NCI-H524 (cell line): ENCODE results near the gene C10orf90.

ENCODE experiments used
- DNase-seq, 2 experiments: peaks; one replicate each; lab custom pipeline; 2025; lab: John Stamatoyannopoulos, UW

C10orf90 gene

DNA sequence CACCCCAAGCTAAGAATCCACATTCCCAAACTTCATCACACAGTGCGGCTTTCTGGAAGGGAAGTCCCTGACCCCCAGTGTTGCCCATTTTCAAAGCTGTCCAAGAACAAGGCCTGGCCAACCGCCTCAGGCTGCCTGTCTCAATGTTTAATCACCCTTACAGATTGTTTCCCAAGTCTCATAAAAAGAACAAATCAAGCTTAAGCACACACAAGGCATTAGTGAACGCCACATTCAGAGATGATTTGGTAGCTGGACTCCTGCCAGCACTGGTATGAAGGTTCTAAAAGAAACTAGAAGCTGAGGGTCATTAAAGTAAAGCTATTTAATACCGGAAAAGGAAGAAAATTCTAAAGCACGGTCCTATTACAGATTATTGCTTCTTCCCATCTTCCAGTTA, 35.6 kb downstream of the C10orf90 start:
- no peak for DNase-seq

DNA sequence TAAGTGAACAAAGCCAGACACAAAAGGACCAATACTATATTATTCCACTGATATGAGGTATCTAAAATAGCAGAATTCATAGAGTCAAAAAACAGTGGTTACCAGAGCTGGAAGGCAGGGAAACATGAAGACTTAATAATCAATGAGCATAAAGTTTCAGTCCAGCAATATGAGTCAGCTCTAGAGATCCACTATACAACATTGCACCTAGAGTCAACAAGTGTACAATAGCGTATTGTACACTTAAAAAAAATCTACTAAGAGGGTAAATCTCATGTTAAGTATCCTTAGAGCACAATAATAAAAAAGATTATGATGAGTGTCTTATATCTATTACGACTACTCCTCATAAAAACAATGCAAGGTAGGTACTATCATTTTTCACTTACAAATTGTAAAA, 36.1 kb downstream of the C10orf90 start:
- no peak for DNase-seq

DNA sequence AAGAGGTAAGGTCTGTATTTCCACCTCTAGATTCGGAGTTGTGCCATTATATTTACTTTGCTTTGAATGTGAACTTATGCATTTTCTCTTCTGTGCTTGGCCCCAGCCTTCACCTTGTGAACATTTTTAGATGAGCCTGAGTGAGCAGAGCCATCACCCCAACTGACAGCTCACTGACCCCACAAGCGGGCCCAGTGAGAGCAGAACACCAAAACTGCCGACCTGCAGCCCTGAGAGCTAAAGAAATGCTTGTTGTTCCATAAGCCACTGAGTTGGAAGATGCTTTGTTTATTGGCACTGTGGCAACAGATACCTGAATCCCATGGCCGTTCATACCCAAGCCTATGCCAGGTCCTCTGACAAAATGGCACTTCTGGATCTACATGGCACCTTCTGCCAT, 37.8 kb downstream of the C10orf90 start:
- no peak for DNase-seq

DNA sequence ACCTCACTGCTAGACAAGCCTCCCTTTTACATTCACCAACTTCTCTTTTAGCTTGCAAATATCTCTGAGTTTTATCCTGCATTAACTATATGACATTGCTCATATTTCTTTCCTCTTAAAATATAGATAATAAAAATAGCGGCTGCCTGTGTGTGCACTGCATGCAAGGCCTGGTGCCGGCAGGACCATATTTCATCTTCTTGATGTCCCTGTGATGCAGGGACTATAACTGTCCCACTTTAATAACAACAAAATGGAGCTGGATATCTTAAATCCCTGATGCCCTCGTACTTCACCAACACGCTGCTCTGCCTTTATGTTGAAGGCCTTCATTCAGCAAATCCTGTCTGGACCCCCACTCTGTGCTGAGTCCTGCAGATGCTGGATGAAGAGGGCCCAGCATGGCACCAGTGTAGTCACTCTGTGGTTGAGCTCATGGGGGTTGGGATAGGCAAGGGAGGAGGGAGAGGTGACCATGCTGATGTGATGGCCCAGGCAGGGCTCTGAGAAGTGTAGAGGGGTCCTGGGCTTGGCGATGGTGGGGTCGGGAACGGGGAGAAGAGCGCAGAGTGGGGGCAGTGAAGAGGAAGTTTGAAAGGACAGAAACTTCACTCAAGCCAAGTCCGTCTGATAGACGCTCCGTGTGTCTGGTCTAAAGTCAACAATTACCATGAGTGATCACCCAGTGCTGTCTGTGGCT, 40.4 kb downstream of the C10orf90 start:
- DNase-seq: no peak

DNA sequence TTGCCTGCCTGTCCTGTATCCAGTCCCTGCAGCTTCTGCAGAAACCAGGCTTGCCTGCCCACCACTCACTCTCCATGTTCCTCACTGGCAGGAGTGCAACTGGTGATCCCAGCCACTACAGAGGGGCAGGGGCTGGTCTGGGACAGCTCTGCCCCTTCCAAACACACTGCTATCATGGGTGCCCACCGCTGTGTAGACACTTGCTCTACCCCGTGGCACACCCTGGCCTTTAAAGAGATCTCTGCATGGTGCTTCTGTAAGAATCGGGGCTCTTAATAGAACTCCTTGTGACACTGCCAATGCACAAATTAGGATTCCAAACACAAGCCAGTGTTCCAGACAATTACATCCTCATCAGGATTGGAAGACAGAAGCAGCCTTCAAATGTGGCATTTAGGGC, 41.7 kb downstream of the C10orf90 start:
- DNase-seq: no peak

DNA sequence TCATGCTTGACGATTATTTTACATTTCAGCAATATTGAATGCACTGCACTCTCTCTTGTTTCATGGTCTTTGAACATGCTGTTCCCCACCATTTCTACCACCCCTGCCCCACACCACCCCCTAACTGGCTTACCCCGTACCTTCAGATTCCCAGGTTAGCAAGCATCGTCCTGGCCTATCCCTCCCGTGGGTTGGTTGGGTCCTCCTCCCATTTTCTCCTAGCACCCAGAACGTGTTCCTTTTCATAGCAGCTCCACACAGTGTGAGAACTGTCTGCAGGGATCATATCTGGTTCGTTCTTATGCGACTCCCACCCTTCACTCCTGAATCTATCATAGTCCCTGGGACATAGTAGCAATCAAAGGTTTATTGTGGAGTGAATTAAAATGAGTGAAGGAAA, 48.6 kb downstream of the C10orf90 start:
- DNase-seq: no peak

DNA sequence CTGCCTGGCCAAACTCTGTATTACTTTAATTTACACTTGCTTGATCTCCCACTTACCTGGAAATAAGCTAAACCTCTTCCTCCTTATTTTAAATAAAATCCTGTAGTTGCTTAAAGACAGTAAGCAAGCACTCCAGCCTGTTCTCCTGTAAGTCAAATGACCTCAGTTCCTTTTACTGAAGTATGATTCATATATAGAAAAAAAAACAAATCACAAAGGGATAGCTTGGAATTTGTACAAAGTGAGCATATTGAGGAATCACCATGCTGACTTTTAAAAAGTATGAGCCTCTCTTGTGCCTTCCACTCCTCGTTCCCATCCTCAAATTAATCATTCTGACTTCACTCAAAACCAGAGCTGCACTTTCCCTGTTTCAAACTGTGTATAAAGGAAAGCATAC, 52.0 kb downstream of the C10orf90 start:
- no peak for DNase-seq

DNA sequence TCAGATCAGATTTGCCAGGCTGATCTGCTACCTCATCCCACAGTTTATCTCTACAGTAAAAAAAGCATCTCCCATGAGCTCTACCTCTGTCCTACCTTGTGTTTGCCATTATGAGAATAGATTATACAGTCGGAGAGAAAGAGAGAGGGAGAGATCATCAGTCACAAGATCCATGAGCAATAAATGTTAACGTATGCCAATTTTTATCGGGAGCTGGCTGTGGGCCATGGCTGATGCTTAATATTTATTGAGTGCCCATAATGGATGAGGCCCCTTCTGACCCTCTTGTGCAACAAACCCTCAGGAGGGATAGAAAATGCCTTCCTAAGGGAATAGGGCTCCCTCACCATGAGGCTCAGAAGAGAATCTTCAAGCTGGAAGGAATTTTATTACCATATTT, 52.8 kb downstream of the C10orf90 start:
- no peak for DNase-seq

DNA sequence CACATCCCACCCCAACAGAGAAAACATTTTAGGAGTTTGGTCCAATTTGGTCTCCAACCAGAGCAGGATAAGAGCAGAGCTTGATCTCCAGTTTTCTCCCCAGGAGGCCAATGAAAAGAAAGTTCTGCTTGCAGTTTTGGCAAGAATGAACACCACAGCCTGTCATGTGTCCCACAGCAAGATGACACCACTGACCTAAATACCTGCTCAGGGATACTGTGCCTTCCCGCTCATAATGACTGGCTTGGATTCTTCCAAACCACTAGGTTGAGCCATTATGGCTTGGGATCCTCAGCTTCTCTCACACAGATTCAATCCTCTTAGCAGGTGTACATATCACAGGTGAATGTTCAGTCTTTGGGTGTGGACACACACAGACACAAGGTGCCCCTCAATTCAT, 53.3 kb downstream of the C10orf90 start:
- no peak for DNase-seq

DNA sequence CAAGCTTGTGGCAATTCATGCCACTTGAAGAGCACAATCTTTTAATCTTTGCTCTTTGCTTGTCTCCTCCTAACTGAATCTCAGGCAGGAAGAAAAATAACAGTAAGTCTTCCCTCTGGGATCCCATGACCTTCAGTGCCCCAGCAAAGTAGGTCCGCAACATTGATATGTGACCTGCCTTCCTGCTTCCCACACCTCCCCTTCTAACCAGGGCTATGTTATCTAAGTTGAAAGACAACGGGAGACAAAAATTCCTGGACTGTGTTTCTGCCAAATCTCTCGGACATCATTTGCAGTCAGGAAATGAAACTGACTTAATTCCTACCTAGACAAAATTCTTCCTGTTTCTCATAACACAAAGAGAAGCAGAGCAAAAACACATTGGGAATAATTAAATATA, 53.8 kb downstream of the C10orf90 start:
- DNase-seq: no peak

DNA sequence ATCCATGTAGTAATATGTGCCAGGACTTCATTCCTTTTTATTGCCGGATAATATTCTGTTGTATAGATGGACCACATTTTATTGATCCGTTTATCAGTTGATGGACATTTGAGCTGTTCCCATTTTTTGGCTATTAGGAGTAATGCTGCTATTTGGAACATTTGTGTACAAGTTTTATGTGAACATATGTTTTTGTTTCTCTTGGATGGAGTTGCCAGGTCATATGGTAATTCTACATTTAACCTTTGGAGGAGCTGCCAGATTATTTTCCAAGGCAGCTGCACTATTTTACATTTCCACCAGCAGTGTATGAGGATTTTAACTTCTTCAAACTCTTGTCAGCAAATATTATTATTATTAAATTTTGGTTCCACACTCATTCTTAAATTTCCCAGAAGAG, 59.2 kb downstream of the C10orf90 start:
- no peak for DNase-seq

DNA sequence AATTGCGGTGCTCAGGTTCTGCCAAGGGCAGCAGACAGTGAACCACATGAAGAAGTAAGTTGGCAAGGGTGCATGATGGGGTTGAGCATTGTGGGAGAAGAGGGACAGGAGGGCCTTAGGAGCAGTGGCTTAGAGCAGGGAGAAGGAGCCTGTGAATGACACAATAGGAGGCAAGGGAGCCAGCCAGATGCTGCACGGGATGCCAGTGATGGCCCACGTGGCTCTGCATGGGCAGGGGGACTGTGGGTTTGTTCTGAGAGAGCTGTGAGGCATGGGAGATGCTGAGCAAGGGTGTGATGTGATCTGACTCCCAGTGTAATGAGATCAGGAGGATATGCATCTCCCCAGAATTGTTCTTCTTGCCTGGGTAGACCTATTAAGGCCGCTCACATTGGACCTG, 60.9 kb downstream of the C10orf90 start:
- no peak for DNase-seq

DNA sequence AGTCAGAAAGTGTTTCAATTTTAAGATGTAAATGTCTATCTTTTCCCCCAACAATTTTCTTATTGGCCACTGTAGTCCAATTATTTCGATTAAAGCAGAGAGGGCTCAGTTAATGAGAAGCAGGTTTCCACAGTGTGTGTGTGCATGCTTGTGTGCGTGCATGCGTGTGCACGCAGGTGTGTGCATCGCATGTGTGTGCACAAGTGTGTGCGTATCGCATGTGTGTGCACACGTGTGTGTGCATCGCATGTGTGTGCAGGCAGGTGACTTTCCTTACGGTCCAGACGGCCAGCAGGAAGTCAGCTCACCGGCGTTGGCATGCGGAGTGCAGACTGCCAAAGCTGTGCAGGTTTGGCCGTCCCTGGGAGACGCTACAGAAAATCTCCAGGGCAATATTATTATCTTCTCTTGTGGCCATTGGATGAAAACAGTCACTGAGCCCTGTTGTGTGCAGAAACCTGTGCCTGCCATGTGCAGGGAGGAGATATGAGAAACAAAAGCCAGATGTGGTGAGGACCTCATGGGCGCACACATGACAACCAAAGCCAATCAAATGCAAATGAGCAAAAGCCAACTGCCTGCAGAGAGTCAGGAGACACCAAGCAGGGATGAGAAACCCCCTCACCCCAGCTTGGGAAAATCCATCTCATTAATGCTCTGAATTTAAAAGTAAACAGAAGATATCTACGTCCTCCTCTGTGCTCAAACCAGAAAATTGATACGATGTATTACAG, 70.4 kb downstream of the C10orf90 start:
- DNase-seq: peak in 1 of 2 experiments; percentile 1

DNA sequence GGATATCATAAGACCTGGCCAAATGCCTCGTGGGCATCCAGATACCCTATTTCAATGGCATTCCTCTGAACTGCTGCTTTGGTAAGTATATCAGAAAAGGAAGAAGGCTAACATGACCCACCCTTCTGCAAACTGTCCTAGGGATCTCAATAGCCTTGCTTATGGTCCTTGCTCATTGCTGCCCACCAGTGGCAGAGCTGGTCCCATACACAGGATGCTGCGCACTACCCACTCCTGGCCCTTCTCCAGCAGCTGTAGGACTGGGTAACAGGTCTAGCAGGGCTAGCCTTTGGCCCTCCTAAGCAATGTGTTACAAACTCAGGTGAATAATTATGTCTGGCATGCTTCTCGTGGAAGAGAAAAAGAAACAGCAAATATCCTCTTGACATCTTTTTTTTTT, 72.5 kb downstream of the C10orf90 start:
- peak in 1 of 2 experiments; percentile 23 for DNase-seq

DNA sequence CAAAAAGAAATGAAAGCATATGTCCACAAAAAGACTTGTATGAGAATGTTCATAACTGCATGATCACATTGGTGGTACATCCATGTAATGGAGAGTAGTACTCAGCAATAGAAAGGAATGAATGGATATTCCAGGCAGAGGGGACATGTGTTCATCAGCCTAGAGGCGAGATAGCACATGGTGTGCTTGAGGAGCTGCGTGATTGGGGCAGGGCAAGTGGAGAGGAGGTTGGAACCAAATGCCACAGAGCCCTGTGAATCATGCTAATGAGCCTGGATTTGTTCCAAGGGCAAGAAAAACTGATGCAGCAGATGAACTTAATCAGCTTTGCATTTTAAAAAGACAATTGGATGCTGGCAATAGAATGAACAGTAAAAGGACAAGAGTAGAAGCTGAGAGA, 73.3 kb downstream of the C10orf90 start:
- DNase-seq: peak; percentile 29 to 86

DNA sequence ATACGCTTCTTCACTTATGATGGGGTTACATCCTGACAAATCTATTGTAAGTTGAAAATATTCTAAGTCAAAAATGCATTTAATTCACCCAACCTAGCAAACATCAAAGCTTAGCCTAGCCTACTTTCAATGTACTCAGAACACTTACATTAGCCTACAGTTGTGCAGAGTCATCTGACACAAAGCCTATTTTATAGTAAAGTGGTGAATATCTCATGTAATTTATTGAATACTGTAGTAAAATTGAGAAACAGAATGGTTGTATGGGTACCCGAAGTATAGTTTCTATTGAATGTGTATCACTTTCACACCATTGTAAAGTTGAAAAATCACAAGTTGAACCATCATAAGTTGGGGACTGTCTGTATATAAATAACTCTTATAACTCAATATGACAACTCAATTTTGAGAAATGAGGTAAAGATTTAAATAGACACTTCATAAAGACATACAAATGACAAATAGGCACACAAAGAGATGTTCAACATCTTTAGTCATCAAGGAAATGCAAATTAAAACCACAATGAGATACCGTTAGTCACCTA, 73.9 kb downstream of the C10orf90 start:
- DNase-seq: no peak

DNA sequence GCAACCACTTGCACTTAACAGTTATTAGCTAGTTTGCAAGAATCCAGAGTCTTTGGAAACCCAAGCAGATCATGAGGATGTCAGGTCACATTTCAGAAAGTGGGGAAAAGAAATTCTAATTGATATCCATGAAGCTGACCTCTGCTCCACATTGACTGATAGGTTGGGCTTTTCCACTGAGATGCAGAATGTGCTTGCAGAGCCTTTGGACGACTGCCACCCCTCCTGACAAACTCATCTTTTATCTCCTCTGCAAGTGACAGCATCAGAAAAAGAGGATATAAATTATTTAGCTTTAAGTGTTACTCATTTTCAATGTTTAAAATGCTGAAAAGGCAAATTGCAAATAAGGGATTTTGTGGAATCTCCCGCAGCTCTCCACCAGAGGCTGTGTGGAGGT, 75.3 kb downstream of the C10orf90 start:
- DNase-seq: no peak

DNA sequence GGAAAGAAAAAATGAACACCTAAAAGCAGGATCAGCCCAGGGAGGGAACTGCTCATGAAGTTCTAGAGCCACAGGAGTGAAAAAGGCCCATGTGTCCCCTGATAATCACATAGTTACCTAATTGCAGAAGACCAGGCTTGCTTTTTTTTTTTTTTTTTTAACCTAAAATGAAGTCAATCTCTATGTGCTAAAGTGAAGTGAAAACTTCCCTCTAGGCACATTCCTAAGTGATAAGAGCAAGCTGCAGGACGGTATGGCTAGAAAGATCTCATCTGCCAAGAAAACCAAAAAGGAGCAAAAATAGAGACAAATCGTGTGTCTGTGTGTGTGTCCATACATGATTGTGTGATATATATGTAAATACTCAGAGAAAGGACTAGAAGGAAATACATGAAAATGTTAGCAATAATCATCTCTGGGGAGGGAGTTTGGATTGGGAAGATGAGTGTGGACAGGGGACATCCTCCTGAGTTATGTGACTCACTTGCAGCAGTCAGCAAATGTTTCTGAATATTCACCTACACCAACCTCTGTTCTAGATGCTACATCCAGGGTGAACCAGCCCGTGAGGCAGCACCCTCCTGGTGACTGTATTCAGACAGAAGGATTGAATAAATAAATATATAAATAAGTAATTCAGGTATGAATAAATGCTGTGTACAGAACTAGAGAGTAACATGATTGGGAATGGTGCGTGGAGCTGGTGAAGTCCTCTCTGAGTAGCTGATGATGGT, 76.4 kb downstream of the C10orf90 start:
- no peak for DNase-seq

DNA sequence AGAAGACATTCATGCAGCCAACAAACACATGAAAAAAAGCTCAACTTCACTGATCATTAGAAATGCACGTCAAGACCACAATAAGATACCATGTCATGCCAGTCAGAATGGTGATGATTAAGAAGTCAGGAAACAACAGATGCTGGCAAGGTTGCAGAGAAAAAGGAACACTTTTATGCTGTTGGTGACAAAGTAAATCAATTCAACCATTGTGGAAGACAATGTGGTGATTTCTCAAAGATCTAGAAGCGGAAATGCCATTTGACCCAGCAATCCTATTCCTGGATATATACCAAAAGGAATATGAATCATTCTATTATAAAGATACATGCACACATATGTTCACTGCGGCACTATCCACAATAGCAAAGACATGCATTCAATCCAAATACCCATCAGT, 77.6 kb downstream of the C10orf90 start:
- DNase-seq: no peak

DNA sequence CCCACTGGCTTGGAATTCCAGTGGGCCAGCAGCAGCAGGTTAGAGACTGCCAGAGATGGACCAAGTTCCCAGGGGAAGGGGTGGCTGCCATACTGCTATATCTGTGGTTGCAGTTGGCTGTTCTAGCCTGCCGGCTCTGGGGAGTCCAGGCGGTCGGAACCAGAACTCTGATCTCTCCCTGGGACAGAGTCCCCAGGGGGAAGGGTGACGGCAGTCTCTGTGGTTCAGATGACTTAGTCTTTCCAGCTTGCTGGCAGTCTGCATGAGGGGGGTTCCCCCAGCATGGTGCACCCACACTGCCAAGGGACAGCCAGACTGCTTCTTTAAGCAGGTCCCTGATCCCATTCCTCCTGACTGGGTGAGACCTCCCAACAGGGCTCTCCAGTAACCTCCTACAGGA, 82.5 kb downstream of the C10orf90 start:
- DNase-seq: no peak

DNA sequence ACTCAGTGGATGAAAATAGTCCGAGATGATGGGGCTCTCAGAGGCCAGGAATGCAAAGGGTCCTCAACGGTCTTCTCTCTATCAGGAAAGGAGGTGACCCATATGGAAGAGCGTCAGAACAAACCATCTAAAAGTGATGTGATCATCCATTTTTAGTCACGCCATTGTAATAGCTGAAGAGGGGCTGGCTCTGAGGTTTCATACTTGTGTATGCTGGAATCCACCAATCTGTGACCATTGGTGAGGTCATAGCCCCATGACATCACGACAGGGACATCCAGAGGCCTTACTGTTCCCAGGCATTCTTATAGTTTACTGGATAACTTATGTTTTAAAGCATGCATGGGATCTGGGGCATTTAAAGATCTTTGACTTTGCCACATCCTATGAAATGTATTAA, 83.6 kb downstream of the C10orf90 start:
- no peak for DNase-seq

DNA sequence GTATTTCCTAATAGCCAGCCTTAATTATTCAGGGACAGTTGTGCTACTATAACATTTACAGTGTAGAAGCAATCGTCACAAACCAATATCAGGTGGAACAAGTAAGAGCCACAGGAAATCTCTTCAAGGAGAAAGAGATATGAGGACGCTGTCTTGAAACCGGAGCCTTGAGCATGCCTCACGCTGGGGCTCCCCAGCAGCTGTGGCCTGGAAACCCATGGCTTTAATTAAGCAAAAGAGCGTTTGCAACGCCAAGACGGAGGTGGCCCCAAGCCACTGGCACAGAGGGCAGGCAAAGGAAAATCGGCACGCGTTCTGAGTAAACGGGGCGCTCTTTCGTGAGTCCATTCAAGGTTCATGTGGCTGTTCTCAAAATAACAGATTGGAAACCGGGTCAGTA, 84.4 kb downstream of the C10orf90 start:
- DNase-seq: no peak
